NOMO-1 treated with DMSO at 0.1 percent for 48 hours (cell line): Measurements from ENCODE around the gene FOXJ1.

Experiments used
- DNase-seq: peaks from one replicate; lab custom pipeline; 2025; ENCODE audit not compliant: unreplicated experiment; lab: John Stamatoyannopoulos, UW

FOXJ1 gene

DNA sequence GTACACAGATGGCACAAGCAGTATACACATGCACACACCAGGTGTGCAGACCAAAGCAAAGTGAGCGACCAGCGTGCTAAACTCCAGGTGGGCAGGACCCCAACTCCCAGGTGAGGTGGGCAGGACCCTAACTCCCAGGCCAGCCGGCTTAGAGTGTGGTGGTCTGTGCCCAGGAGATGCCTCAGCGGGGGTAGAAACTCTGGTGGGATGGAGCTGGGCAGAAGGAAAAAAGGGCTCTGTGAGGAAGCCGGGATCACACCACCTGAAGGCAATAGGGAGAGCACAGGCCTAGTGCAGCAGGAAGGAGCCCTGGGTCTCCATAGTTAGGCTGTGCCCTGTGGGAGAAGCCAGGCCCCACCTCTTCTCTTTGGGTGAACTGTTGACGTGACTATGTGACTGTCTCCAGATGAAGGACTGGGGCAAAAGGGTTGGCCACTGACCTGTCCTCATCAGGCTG, 1.6 kb upstream of the FOXJ1 start:
- DNase-seq = no peak

DNA sequence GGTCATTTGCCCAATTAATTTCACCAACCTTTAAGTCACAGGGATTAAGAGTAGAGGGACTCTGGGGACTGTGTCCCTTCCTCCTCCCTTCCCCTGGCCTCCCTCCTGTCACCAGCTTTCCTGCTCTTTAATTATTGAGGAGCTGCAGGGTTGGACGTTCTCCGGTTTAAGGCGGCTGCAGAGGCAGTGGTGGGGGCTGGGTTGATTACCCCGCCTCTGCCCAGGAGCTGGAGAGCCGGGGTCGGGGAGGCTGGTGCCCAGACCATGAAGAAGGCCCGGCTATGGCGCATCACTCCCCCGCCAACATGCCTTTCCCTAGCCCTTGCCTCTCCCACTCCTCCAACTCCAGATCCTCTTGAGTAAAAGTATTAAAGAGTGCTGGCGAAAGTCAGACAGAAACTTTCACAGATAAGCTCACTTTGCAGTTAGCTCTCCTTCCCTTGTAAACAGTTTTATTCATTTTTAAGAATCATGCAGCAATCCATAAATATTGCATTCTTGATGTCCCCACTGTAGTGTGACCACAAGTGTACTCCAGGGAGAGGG, 1.1 kb upstream of the FOXJ1 start:
- no peak for DNase-seq

DNA sequence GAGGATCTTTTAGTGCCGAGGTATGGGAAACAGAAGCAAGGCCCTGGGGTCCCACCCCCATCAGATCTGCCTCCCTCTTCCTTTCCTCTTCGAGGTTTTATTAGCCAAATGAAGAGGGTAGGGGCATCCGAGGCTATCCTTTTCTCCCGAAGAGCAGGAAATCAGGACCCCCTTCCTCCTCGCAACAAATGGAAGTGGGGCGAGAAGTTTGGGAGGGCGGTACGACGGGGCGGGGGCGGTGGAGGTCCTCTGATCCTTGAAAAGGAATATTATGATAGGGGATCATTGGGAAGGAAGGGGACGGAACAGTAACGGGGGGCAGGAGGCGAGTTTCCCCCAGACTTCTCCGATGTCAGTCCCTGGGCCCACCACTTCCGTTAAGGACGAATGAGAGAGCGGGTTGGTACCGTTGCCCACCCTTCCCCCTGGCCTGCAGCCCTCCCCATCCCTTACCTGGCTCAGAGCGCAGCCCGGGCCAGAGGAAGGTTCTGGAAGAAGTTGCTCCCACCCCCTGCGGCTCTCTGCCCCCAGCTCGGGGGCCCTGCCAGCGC, 309 bp downstream of the FOXJ1 start:
- no peak for DNase-seq

DNA sequence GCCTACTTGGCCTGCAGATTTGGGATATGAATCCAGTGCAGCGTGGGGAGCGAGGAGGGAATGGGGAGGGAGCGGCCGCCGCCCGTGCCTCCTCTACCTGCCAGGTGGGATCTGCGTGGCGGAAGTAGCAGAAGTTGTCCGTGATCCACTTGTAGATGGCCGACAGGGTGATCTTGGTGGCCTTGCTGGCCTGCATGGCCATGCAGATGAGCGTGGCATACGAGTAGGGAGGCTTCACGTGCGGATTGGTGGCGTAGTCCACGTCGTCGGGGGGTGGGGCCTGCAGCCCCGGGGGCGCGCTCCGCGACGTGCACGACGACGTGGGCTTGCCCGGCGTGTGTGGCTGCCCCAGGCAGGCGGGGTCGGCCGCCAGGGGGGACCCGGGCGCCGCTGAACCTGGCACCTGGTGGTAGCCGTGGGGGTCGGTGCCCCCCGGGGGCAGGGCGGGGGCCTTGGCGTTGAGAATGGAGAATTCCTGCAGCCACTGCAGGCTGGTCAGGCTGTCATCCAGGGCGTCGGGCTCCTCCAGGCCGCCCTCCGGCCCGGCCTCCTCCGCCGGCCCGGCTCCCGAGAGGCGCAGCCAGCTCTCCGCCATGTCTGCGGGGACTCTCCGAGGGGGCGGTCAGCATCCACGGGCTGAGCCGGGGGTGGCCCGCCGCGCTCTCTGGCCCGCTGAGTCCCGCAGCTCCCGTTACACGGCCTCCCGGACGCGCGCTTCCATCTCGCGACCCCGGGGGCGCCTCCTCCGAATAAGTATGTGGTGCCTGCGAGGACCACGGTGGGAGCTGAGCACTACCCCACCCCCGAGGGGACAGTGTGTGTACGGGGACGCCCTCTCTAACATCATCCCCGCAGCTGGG, 1.0 kb downstream of the FOXJ1 start:
- DNase-seq = no peak

DNA sequence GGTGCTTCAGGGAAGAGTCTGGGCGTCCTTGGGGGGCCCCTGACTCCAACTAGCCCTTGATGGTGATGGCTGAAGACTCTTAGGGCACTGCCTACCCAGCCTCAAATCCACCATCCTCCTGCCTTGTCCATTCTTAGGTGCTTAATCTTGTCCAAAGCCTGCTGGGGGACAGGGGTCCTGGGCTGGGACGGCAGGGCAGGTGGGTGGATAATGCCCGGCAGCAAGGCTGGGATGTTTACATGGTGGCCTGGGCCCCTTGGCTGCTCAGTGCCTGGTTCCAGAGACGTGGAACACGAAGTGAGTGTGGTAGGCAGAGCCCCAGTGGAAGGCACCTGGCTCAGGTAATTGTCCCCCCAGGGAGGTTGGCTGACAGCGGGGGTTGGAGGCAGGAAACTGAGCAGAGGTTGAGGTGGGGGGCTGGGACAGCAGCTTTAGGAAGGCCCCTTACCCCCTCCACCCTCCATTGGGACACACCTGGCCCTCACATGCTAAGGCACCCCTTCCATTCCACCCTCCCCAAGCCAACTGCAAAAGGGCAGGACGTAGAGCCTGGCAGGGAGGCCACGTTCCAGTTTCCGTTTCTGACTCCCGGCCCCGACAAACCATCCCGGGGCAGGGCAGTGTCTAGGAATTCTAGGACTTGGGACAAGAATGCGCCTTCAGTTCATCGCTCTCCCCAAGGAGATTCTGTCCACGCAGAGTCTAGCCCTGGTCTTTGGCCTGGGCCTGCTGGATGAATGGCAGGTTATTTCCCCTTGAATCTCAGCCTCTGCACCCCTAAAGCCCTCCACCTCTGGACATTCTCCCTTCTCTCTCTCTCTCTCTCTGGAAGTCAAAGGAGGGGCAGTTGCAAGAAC, 1.9 kb downstream of the FOXJ1 start:
- DNase-seq = no peak

DNA sequence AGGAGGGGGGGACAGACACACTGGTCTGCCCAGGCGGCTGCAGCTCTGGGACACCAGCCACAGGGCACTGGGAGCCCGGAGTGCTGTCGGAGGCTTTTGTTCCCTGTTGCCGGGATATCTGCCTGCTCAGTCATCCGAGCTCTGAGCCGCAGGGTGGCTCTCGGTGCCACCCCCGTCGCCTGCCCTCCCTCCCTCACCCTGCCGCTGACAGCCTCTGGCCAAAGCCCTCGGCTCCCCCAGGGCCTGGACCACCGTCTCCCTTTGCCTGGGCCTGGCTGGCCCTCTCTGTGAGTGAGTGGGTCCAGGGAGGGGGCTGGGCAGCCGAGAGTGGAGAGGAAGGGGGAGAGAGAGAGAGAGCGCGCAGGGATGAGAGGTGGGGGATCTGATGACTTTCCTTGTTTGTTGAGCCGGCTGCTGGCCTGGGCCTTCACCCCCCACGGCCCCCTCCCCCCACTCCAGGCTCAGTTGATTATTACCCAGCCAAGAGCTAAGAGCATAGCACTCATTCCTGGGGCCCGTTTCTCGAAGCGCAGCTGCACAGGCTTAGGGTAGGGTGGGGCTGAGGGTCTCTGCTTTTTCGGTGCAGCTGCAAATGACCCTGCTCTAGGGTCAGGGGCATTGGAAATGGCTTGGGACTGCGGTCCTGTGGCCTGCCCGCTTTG, 2.7 kb downstream of the FOXJ1 start:
- DNase-seq = no peak

DNA sequence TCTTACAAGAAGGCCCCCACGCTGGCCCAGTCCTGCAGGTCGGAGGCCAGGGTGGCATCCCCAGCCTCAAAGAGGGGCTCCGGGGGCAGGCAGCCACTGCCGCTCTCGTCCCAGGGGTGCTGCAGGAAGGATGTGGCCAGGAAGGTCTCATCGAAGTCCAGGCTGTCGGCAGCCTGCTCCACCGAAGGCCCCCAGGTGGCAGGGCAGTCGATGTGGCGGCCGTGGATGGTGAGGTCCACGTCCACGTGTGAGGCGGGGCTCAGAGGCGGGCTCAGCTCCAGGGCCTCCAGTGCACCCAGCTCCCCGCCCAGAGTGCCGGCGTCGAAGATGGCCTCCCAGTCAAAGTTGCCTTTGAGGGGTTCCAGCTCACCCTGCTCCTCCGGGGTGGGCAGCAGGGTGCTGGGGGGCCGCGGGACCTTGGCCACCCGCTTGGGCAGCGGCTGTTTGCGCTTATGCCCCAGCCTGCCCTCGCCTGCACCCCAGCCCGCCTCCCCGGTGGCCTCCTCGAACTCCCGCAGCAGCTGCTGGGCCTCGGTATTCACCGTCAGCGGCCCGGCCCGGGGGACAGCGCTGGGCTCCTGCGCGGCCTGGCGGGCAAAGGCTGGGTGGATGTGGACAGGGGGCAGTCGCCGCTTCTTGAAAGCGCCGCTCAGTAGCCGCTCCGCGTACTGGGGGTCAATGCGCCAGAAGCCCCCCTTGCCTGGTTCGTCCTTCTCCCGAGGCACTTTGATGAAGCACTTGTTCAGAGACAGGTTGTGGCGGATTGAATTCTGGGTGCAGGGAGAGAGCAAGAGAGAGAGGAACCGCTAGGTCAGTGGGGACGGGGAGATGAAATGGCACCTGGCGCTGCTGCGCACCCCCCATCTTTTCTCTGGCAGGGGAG, 3.5 kb downstream of the FOXJ1 start:
- DNase-seq = no peak

DNA sequence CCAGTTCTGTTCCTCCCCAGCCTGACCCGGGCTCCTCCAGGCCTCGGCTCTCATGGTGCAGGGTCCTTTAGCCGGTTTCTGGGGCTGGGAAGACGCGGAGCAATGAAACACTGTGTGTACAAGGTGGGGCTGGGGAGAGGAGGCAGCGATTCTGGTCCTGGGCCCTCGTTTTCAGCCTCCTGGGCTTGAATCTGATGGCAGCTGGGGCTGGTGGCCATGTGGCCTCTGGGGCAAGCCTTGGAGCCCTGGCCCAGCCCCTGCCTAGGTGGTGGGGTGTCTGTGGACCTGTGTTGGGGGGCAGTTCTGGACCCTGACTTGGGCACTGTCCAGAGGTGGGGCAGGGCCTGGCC, 4.1 kb downstream of the FOXJ1 start:
- no peak for DNase-seq

DNA sequence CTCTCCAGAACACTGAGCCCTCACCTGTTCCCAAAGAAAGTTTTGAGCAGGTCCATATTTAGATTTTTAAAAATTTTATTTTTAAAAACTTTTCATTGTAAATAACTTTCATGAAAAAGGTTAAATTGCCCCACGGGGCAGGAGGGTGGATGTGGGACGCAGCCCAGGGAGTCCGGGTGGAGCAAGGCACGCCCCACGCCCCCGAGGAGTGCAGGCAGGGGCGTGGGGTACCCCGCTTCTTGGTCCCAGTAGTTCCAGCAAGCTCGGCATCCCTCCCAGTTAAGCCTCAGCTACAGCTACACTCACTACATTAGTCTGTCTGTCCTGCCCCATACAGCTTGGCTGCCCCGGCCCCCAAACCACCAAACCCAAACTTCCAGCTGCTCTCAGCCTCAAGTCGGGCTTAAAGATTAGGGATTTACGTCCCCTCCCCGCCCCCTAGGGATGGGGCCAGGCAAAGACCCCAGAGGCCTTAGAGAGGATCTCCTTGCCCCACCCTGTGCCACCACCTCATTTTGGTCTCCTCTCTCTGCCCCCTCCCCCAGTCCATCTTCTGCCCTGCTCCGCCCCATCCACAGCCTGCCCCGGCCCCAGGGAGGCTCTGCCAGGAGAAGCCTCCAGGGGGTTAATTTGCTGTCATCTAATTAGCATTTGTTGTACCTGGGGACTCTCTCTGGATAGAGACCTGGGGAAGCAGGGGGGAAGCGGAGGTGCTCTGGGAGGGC, 4.6 kb downstream of the FOXJ1 start:
- DNase-seq = no peak

DNA sequence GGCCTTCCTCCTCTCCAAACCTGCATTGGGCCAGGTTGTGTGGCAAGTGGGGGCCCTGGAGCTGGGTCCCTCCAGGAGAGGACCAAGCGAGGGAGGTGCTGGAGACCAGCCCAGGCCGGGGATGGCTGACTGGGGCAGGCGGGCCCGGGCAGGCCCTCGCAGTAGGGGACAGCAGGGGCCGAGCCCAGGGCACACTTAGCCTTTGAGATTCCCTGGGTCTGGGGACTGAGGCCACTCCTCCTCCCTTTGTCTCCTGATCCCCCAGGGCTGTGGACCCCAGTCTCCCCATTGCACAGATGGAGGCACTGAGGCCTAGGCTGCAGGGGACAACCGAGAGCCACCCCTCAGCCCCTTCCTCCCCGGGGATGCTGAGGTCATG, 5.2 kb downstream of the FOXJ1 start:
- no peak for DNase-seq

DNA sequence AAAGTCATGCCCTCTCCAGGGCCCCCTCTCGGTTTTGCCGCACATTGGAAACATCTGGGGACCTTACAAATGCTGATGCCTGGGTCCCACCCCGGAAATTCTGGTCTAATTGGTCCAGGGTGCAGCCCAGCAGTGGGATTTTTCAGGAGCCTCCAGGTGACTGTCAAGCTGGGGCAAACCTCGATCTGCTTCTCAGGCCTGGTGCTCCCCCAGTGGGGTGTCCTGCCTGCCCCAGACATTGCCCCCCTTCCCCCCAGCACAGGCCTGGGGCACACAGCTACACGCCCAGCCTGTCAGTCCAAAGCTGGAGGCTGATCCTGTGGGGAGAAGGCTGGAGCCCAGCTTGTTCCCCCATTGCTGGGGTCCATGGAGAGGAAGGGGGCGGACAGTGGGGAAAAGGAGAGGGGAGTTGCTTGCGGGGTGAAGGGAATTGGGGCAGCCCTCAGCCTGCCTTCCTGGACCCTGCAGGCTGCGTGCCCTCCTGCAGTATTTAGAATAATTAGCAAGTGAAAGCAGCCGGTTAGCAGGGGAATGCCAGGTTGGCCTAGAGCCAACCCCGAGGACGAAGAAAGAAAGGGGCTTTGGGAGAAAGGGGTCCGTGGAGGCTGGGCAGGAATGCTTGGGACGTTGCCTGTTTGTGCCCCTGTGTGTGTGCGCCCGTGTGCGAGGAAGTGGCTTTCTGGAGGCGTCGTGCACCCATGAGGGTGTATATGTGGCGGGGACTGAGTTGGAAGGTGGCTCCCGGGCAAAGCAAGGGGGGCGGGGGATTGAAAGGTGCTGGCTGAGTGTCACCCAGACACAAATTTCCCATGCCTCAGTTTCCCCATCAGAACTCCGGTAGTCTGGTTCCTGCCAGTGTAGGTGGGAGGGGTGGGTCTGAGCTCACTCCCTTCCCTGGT, 5.9 kb downstream of the FOXJ1 start:
- DNase-seq = no peak

DNA sequence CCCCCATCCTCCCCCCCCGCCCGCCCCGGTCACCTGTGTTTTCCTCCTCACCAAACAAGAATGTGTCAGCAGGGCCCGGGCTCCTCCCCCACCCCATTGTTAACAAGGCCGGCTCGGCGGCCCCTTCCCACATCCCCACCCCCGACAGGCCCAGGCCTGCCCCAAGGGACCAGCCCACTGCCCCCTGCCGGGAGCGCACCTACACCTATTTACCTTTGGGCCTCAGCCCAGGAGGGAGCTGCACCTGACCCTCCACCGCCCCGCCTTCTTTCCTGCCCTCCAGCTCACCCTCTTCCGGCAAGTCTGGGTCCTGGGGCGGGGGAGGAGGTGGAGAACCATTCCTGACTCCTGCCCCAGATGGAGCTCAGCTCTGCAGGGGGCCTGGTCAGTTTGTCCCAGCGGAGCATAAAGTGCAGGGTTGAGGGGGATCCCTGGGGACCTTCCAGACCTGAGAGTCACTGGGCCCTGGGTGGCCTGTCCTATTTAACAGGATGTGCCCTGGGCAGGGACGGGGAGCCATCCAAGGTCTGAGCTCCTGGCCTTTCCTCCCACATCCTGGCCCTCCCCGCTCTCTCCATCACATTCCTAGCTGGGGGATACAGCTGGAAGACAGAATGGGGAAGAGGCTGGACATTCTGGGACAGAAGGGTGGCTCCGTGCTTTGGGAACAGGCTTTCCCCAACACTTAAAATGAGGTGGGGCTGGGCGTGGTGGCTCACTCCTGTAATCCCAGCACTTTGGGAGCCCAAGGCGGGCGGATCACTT, 8.3 kb downstream of the FOXJ1 start:
- DNase-seq = no peak

DNA sequence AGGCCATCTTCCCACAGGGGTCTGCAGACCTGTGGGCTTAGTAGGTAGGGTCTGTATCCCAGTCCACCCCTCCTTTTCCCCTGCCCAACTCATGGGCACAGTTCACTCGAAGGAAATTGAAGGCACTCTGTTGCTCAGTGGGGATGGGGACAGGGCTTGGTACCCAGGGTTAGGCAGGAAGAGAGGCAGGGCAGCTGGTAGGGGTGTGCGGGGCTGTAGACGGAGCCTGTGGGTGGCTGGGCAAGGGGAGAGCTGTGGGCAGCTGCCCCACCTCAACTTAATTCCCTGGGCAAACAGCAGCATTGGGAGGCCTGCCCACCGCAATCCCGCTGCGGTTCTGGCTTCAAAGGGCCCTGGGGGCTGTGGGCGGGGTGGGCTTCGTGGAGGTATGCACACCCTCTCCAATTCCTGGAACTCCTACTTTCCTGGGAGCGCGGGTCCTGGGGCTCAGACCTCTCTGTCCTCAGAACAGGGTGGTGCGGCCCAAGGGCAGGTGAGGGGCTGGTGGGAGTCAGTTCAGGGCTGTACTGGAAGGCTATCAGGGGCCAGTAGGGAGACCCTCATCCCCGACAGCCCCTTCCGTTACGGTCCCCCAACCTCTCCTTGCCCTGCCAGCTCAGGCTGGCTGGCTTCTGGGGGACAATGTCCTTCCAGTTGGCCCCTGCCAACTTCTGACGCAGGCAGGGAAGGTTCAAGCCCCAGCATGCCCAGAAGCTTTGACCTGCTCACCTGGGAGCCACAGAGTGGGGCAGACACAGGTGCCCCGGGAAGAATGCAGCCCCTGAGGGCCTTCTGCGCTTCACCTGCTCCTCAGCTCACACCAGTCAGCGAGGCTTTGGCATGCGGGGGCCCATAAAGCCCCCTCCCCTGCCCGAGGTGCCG, 9.1 kb downstream of the FOXJ1 start:
- no peak for DNase-seq

DNA sequence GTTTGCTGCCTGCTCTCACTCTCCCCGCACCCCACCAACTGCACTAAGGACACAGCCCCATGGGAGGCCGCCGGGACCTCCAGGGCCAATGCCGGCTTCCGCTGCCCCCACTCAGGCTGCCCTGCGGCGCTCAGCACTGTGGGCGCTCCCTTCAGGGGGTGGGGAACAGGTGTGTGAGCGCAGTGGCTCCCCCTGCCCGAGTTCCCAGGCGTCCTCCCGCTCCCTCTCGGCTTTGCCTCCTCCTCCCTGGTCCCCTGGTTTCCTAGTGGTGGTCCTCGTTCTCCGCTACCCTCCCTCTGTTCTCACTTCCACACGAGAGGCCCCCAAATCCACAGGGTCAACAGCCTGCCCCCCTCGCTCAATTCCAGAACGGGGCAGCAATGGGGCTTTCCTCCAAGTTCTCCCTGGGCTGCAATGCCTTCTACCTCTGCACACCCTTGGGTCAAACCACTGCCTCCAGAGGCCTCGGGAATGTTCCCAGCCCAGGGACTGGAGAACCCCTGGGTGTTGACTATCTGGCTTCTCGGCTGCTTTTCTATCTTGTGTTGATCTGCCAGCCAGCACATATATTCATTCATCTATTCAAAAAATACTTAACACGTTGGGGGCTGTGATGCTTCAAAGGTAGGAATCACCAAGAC, 9.9 kb downstream of the FOXJ1 start:
- DNase-seq = no peak

DNA sequence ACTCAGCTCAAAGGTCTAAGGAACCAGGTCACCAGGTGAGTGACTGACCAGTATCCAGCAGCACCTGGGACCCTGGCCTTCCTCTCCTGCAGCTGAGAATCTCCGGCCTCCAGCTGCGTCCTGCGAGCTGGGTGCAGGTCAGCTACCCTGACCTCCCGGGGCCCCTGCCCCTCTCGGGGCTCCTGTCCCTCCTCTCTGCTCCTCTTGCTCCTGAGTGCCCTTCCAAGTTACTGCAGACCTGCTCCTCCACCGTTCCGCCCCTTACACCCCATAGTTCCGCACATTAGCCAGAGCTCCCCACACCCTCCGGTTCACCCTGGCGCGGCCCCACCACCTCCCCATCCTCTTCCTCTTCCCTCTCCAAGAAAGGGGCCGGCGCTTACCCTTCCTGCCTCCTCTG, 10.6 kb downstream of the FOXJ1 start:
- no peak for DNase-seq

DNA sequence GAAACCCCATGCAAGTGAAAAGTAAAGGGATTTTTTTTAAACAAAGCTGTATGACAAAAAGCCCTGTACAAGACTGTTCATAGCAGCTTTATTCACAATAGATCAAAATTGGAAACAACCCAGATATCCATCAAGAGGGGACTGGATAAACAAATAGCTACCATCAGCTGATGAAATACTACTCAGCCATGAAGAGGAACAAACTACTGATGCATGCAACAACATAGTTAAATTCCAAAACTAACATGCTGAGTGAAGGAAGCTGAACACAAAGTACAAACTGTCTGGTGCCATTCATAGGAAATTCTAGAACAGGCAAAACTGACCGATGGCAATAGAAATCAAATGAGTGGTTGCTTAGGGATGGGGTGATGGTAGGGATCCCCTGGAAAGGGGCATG, 15.1 kb downstream of the FOXJ1 start:
- no peak for DNase-seq

DNA sequence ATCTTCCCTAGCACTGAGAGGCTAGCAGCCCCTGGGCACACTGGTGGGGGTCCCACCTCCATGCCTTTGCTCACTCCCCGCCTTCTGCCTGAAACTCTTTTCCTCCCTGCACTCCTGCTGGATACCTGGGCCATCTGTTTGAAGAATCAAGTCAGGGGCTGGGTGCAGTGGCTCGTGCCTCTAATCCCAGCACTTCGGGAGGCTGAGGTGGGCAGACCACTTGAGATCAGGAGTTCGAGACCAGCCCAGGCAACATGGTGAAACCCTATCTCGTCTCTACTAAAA, 15.7 kb downstream of the FOXJ1 start:
- DNase-seq = no peak
